OCI-LY3 (cell line): ENCODE results near the gene AGAP1.

Experiments used
- EZH2phosphoT487 ChIP-seq: fragments of 200-600 bp; shearing (Covaris generic); IDR thresholded peaks from 2 replicates; pipeline ENCODE4 v1.6.1; 2018; ENCODE audit warnings: antibody characterized with exemption, mixed run types, low read depth
- TF ChIP-seq, protein P1 (sequence below): fragments of 200-600, 300-600 bp; sonication (generic); IDR thresholded peaks from 2 replicates; pipeline ENCODE4 v1.5.1; 2014; ENCODE audit warnings: antibody characterized with exemption, low read length, low read depth

DNA sequence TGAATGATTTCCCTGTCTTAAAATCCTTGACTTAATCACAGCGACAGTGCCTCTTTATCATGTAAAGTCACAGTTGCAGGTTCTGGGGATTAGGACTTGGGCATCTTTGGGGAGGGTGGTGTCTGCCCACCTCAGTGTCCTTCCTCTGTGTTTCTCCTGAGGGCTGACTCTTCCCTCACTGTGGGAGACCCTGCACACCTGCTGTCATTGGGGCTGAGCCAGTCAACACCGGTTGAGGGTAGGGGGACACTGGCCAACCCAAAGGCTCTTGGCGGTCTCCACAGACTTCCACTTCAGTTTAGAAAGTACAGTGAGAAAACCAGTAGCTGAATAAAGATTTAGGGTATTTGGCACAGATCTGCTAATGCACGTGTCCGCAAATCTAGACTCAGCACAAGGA is 36.9 kb downstream of the AGAP1 start:
- TF ChIP-seq, protein P1, sequence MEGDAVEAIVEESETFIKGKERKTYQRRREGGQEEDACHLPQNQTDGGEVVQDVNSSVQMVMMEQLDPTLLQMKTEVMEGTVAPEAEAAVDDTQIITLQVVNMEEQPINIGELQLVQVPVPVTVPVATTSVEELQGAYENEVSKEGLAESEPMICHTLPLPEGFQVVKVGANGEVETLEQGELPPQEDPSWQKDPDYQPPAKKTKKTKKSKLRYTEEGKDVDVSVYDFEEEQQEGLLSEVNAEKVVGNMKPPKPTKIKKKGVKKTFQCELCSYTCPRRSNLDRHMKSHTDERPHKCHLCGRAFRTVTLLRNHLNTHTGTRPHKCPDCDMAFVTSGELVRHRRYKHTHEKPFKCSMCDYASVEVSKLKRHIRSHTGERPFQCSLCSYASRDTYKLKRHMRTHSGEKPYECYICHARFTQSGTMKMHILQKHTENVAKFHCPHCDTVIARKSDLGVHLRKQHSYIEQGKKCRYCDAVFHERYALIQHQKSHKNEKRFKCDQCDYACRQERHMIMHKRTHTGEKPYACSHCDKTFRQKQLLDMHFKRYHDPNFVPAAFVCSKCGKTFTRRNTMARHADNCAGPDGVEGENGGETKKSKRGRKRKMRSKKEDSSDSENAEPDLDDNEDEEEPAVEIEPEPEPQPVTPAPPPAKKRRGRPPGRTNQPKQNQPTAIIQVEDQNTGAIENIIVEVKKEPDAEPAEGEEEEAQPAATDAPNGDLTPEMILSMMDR: no peak
- no peak for TF ChIP-seq EZH2phosphoT487
